AG04449 (cell line): ENCODE results near the gene PCDH15.

Experiments
- CTCF ChIA-PET: fragments of 350-600 bp; formaldehyde crosslinking; extraction: SDS; loops from one replicate; lab custom pipeline; 2021; ENCODE audit warnings: antibody characterized with exemption; lab: Yijun Ruan, JAX
- POLR2A ChIA-PET: fragments of 400-600, 350-600 bp; formaldehyde crosslinking; extraction: SDS; loops from one replicate; lab custom pipeline; 2020; ENCODE audit warnings: antibody characterized with exemption, inconsistent platforms; lab: Yijun Ruan, JAX
- DNase-seq: peaks from one replicate; pipeline ENCODE4 v3.0.0-alpha.2; 2010; ENCODE audit warnings: low read depth, low spot score
- H3K4me3 ChIP-seq: 2 replicates; pipeline ENCODE4 v1.5.1; 2011; ENCODE audit warnings: low read depth, mild to moderate bottlenecking, control low read depth, low read length
- CTCF ChIP-seq: IDR thresholded peaks from one replicate; pipeline ENCODE4 v1.5.1; 2011; ENCODE audit warnings: mild to moderate bottlenecking, moderate library complexity, low read length, control low read depth, inconsistent platforms; ENCODE audit not compliant: insufficient read depth; ENCODE audit errors: missing control alignments

The PCDH15 gene

GRCh38 chr10:54614072-54614471, 187.0 kb downstream of the PCDH15 start:
- POLR2A ChIA-PET: no interaction called here
- CTCF ChIA-PET: no interaction called here
- TF ChIP-seq CTCF: no peak
- DNase-seq: no peak
- H3K4me3 ChIP-seq: no peak overlapping the region

GRCh38 chr10:54613162-54613561, 187.9 kb downstream of the PCDH15 start:
- POLR2A ChIA-PET: no interaction called here
- H3K4me3 ChIP-seq: no peak overlapping the region
- no peak for DNase-seq
- TF ChIP-seq CTCF: no peak
- CTCF ChIA-PET: no interaction called here

- CTCF ChIA-PET: no interaction called here
- TF ChIP-seq CTCF: no peak
- POLR2A ChIA-PET: no interaction called here
- H3K4me3 ChIP-seq: no peak overlapping the region
- DNase-seq: no peak
These were observed 191.6 kb downstream of the PCDH15 start for GRCh38 chr10:54609423-54609822.

DNA sequence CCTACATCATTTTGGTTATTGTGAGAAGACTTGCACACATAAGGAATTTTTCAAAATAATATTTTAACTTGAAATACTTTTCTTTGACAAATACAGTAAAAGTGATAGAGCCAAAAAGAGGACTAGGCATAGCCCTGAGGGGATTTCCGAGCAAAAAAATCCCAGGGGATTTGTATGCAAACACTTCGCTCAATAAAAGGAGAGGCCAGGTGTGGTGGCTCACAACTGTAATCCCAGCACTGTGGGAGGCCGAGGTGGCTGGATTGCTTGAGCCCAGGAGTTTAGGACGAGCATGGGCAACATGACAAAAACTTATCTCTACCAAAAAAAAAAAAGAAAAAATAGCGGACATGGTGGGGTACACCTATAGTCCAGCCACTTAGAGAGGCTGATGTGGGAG, 193.0 kb downstream of the PCDH15 start:
- ChIA-PET POLR2A (no interaction called here), CTCF (no interaction called here)
- H3K4me3 ChIP-seq: no peak overlapping the region
- no peak for DNase-seq
- no peak for TF ChIP-seq CTCF

DNA sequence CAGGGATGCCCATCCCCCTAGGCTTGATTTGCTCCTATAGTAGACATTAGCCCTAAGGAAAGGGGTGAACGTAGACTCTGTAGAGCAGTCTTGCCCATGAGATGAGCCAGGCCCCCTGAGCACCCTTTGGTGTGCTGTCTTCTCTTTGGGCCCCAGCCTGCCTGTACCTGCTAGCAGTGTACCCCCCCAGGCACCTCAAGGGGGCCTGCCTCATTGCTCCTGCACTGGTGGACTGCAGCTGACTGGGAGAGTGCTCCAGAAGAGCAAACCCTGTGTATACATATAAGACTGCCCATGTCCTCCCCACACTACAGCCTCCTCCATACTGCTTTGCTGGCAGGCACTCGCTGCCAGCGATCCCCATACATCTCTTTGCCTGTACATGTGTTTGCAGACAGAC, 206.7 kb downstream of the PCDH15 start:
- ChIA-PET POLR2A (no interaction called here), CTCF (no interaction called here)
- H3K4me3 ChIP-seq: no peak overlapping the region

DNA sequence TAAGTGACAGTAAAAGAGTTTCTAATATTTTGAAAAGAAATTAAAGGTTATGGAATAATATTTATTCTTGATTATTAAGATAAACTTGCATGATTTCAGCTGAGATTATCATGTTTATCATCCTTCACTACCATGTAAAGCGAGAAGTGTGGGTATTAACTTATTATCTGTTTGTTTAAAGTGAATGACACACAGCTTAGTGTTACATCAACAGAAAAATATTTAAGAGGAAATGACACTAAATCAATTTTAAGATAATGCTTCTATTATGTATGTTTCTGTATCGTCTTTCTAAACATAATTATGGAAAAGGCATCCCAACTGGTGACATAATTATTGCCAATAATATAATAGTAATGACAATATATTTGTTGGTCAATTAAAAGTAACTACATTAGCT, 213.1 kb downstream of the PCDH15 start:
- no peak for TF ChIP-seq CTCF

More for the DNA sequence above, 206.7 kb downstream of the PCDH15 start:
- TF ChIP-seq CTCF: no peak
- no peak for DNase-seq

More for the DNA sequence above, 213.1 kb downstream of the PCDH15 start:
- ChIA-PET CTCF (no interaction called here), POLR2A (no interaction called here)
- no peak overlapping the region for H3K4me3 ChIP-seq
- no peak for DNase-seq
